Measurements from ENCODE around the gene SETD5.

SETD5 gene

GRCh38 chr3:9448071-9448470 is 50.7 kb downstream of the SETD5 start:
- H4K91ac ChIP-seq (ENCODE audit: low read depth, low read length) = no peak overlapping the region
- no peak overlapping the region for H2BK12ac ChIP-seq (ENCODE audit: low read length)
- no peak overlapping the region for H3K4me2 ChIP-seq (ENCODE audit: low read length)
- DNase-seq = no peak
- H4K12ac ChIP-seq (ENCODE audit: low read depth, low read length) = no peak overlapping the region
- H3K27me3 ChIP-seq (ENCODE audit: insufficient read depth, low read length) = no peaks in the 10 kb centered on the region
- no peak overlapping the region for H3K27ac ChIP-seq (ENCODE audit: low read depth, low read length)
- H3K4me3 ChIP-seq (ENCODE audit: low read depth, low read length) = no peak overlapping the region
- no CpG with 5 or more reads among the region's 4 CpGs for WGBS (ENCODE audit: extremely low coverage, insufficient coverage, insufficient read length)
- no peak overlapping the region for H3K18ac ChIP-seq (ENCODE audit: low read length)
- H2BK5ac ChIP-seq (ENCODE audit: low read depth, low read length, poor library complexity) = no peak overlapping the region
- H3K9me3 ChIP-seq (ENCODE audit: insufficient read depth, low read depth, low read length) = no peaks in the 10 kb centered on the region
- H3K36me3 ChIP-seq (ENCODE audit: control insufficient read depth in 1 of 2, insufficient read depth in 2 of 2, low read length in 2 of 2) = peaks cover 26 to 53% of the 10 kb centered on the region in 2 experiments
- H2AFZ ChIP-seq (ENCODE audit: insufficient read depth, low read length, poor library complexity) = no peak overlapping the region
- H3K4me1 ChIP-seq (ENCODE audit: control insufficient read depth in 1 of 2, insufficient read depth in 2 of 2, low read length in 2 of 2) = no peaks in the 10 kb centered on the region
- H2AK5ac ChIP-seq (ENCODE audit: low read length) = no peak overlapping the region
- H3K79me2 ChIP-seq (ENCODE audit: control insufficient read depth, insufficient read depth, low read length, poor library complexity) = no peaks in the 10 kb centered on the region
- H3K14ac ChIP-seq (ENCODE audit: low read length) = no peak overlapping the region
- H3K9ac ChIP-seq (ENCODE audit: low read length) = no peak overlapping the region
- no peak overlapping the region for H2BK120ac ChIP-seq (ENCODE audit: insufficient read depth, low read length, poor library complexity)
- no peaks in the 10 kb centered on the region for H3K79me1 ChIP-seq (ENCODE audit: low read length)
- H3K23ac ChIP-seq (ENCODE audit: low read length) = no peak overlapping the region
- no peak overlapping the region for H3K4ac ChIP-seq (ENCODE audit: low read depth, low read length)
- no peak overlapping the region for H4K8ac ChIP-seq (ENCODE audit: low read depth, low read length)

DNA sequence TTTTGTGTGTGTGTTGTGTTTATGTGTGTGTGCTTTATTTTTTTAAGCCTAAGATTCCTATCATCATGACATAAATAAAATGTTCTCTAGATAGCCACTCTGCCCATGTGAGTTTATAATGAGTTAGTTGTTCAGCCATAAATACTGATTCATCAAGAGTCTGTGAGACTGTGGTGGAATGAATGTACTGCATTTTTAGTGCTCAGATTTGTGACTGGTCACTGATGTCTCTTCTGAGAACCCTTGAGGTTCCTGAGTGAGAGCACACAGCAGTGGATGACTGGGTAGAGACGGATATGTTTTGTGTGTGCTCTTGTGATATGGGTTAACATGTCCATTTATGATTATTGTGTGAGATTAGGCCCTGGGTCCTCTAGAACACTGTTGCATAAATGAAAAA is 51.2 kb downstream of the SETD5 start:
- Histone ChIP-seq H3K4me3 (ENCODE audit: low read depth, low read length) (no peak overlapping the region), H3K36me3 (ENCODE audit: control insufficient read depth in 1 of 2, insufficient read depth in 2 of 2, low read length in 2 of 2) (peaks cover 25 to 47% of the 10 kb centered on the region in 2 experiments), H3K79me1 (ENCODE audit: low read length) (no peaks in the 10 kb centered on the region), H3K18ac (ENCODE audit: low read length) (no peak overlapping the region), H3K9ac (ENCODE audit: low read length) (no peak overlapping the region), H2BK5ac (ENCODE audit: low read depth, low read length, poor library complexity) (no peak overlapping the region), H4K12ac (ENCODE audit: low read depth, low read length) (no peak overlapping the region), H3K27ac (ENCODE audit: low read depth, low read length) (no peak overlapping the region), H3K14ac (ENCODE audit: low read length) (no peak overlapping the region), H4K8ac (ENCODE audit: low read depth, low read length) (no peak overlapping the region), H3K4me1 (ENCODE audit: control insufficient read depth in 1 of 2, insufficient read depth in 2 of 2, low read length in 2 of 2) (no peaks in the 10 kb centered on the region), H4K91ac (ENCODE audit: low read depth, low read length) (no peak overlapping the region), H2AFZ (ENCODE audit: insufficient read depth, low read length, poor library complexity) (no peak overlapping the region), H2BK120ac (ENCODE audit: insufficient read depth, low read length, poor library complexity) (no peak overlapping the region), H2BK12ac (ENCODE audit: low read length) (no peak overlapping the region), H2AK5ac (ENCODE audit: low read length) (no peak overlapping the region), H3K23ac (ENCODE audit: low read length) (no peak overlapping the region), H3K4ac (ENCODE audit: low read depth, low read length) (no peak overlapping the region), H3K4me2 (ENCODE audit: low read length) (no peak overlapping the region), H3K79me2 (ENCODE audit: control insufficient read depth, insufficient read depth, low read length, poor library complexity) (no peaks in the 10 kb centered on the region), H3K9me3 (ENCODE audit: insufficient read depth, low read depth, low read length) (no peaks in the 10 kb centered on the region), H3K27me3 (ENCODE audit: insufficient read depth, low read length) (no peaks in the 10 kb centered on the region)
- no peak for DNase-seq
- WGBS (ENCODE audit: extremely low coverage, insufficient coverage, insufficient read length) = no CpG with 5 or more reads among the region's 1 CpG

GRCh38 chr3:9450126-9450525 is 52.7 kb downstream of the SETD5 start:
- no peak overlapping the region for H3K4me3 ChIP-seq (ENCODE audit: low read depth, low read length)
- H3K79me1 ChIP-seq (ENCODE audit: low read length) = no peaks in the 10 kb centered on the region
- no peaks in the 10 kb centered on the region for H3K4me1 ChIP-seq (ENCODE audit: control insufficient read depth in 1 of 2, insufficient read depth in 2 of 2, low read length in 2 of 2)
- no peak for DNase-seq
- H3K9ac ChIP-seq (ENCODE audit: low read length) = no peak overlapping the region
- no peak overlapping the region for H3K23ac ChIP-seq (ENCODE audit: low read length)
- no peak overlapping the region for H4K12ac ChIP-seq (ENCODE audit: low read depth, low read length)
- no peak overlapping the region for H2BK120ac ChIP-seq (ENCODE audit: insufficient read depth, low read length, poor library complexity)
- H3K4me2 ChIP-seq (ENCODE audit: low read length) = no peak overlapping the region
- no peaks in the 10 kb centered on the region for H3K79me2 ChIP-seq (ENCODE audit: control insufficient read depth, insufficient read depth, low read length, poor library complexity)
- no peak overlapping the region for H3K18ac ChIP-seq (ENCODE audit: low read length)
- no peak overlapping the region for H4K91ac ChIP-seq (ENCODE audit: low read depth, low read length)
- no peak overlapping the region for H3K27ac ChIP-seq (ENCODE audit: low read depth, low read length)
- H2BK5ac ChIP-seq (ENCODE audit: low read depth, low read length, poor library complexity) = no peak overlapping the region
- H2AFZ ChIP-seq (ENCODE audit: insufficient read depth, low read length, poor library complexity) = no peak overlapping the region
- no CpG with 5 or more reads among the region's 1 CpG for WGBS (ENCODE audit: extremely low coverage, insufficient coverage, insufficient read length)
- H2BK12ac ChIP-seq (ENCODE audit: low read length) = no peak overlapping the region
- no peak overlapping the region for H2AK5ac ChIP-seq (ENCODE audit: low read length)
- H3K9me3 ChIP-seq (ENCODE audit: insufficient read depth, low read depth, low read length) = no peaks in the 10 kb centered on the region
- no peak overlapping the region for H3K4ac ChIP-seq (ENCODE audit: low read depth, low read length)
- H3K36me3 ChIP-seq (ENCODE audit: control insufficient read depth in 1 of 2, insufficient read depth in 2 of 2, low read length in 2 of 2) = peaks cover 21 to 42% of the 10 kb centered on the region in 2 experiments
- no peak overlapping the region for H4K8ac ChIP-seq (ENCODE audit: low read depth, low read length)
- no peaks in the 10 kb centered on the region for H3K27me3 ChIP-seq (ENCODE audit: insufficient read depth, low read length)
- H3K14ac ChIP-seq (ENCODE audit: low read length) = no peak overlapping the region

DNA sequence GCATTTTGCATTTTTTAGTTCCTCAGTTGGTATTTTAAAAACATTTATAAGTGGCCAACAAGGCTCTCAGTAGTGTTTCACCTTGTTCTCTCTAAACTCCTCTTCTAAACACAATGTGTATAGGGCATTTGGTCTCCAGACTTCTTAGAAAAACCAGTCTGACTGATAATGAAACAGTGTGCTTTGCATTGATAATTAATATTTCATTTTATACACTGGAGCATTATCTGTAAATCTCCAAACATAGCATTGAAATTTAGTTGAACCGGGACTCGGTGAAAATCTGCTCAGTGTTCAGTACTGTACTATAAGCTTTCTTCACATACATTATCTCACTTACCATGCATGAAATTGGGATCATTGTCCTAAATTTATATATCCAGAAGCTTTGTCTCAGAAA is 53.6 kb downstream of the SETD5 start:
- H3K23ac ChIP-seq (ENCODE audit: low read length) = no peak overlapping the region
- H3K4ac ChIP-seq (ENCODE audit: low read depth, low read length) = no peak overlapping the region
- H3K9me3 ChIP-seq (ENCODE audit: insufficient read depth, low read depth, low read length) = no peaks in the 10 kb centered on the region
- no peaks in the 10 kb centered on the region for H3K79me1 ChIP-seq (ENCODE audit: low read length)
- no peaks in the 10 kb centered on the region for H3K27me3 ChIP-seq (ENCODE audit: insufficient read depth, low read length)
- H3K18ac ChIP-seq (ENCODE audit: low read length) = no peak overlapping the region
- no peak overlapping the region for H3K14ac ChIP-seq (ENCODE audit: low read length)
- H3K4me1 ChIP-seq (ENCODE audit: control insufficient read depth in 1 of 2, insufficient read depth in 2 of 2, low read length in 2 of 2) = no peaks in the 10 kb centered on the region
- peaks cover 22 to 43% of the 10 kb centered on the region in 2 experiments for H3K36me3 ChIP-seq (ENCODE audit: control insufficient read depth in 1 of 2, insufficient read depth in 2 of 2, low read length in 2 of 2)
- no peak overlapping the region for H4K91ac ChIP-seq (ENCODE audit: low read depth, low read length)
- no peak overlapping the region for H3K9ac ChIP-seq (ENCODE audit: low read length)
- H2AK5ac ChIP-seq (ENCODE audit: low read length) = no peak overlapping the region
- no peak overlapping the region for H3K27ac ChIP-seq (ENCODE audit: low read depth, low read length)
- no peak for DNase-seq
- no peak overlapping the region for H2BK12ac ChIP-seq (ENCODE audit: low read length)
- H3K4me2 ChIP-seq (ENCODE audit: low read length) = no peak overlapping the region
- H4K8ac ChIP-seq (ENCODE audit: low read depth, low read length) = no peak overlapping the region
- H3K79me2 ChIP-seq (ENCODE audit: control insufficient read depth, insufficient read depth, low read length, poor library complexity) = no peaks in the 10 kb centered on the region
- H2BK120ac ChIP-seq (ENCODE audit: insufficient read depth, low read length, poor library complexity) = no peak overlapping the region
- H2AFZ ChIP-seq (ENCODE audit: insufficient read depth, low read length, poor library complexity) = no peak overlapping the region
- H4K12ac ChIP-seq (ENCODE audit: low read depth, low read length) = no peak overlapping the region
- WGBS (ENCODE audit: extremely low coverage, insufficient coverage, insufficient read length) = no CpG with 5 or more reads among the region's 2 CpGs
- H2BK5ac ChIP-seq (ENCODE audit: low read depth, low read length, poor library complexity) = no peak overlapping the region
- no peak overlapping the region for H3K4me3 ChIP-seq (ENCODE audit: low read depth, low read length)
